ENCODE measurements around the gene RNF213.

The RNF213 gene

GRCh38 chr17:80352991-80353665, 92.5 kb downstream of the RNF213 start:
- H3K4me3 ChIP-seq (ENCODE audit: low read depth, low read length): no peak overlapping the region
- TF ChIP-seq CTCF (IDR thresholded peaks at IDR 0.05; ENCODE audit: low read depth, low read length): no peak
- no peak for TF ChIP-seq MYC (IDR thresholded peaks at IDR 0.05; ENCODE audit: low read depth, low read length)
- no peak for TF ChIP-seq MAX (IDR thresholded peaks at IDR 0.05; ENCODE audit: low read depth, low read length)
- TF ChIP-seq POLR2A (IDR thresholded peaks at IDR 0.05; ENCODE audit: extremely low read depth, insufficient read length): no peak
- DNase-seq (ENCODE audit: low read depth): no peak

- no peak overlapping the region for H3K4me3 ChIP-seq (ENCODE audit: low read depth, low read length)
- TF ChIP-seq CTCF (IDR thresholded peaks at IDR 0.05; ENCODE audit: low read depth, low read length) (no peak), MAX (IDR thresholded peaks at IDR 0.05; ENCODE audit: low read depth, low read length) (no peak), MYC (IDR thresholded peaks at IDR 0.05; ENCODE audit: low read depth, low read length) (no peak), POLR2A (IDR thresholded peaks at IDR 0.05; ENCODE audit: extremely low read depth, insufficient read length) (no peak)
- DNase-seq (ENCODE audit: low read depth): no peak
Observed at GRCh38 chr17:80353718-80354275, 93.1 kb downstream of the RNF213 start.

- TF ChIP-seq POLR2A (IDR thresholded peaks at IDR 0.05; ENCODE audit: extremely low read depth, insufficient read length): no peak
- TF ChIP-seq MAX (IDR thresholded peaks at IDR 0.05; ENCODE audit: low read depth, low read length): no peak
- H3K4me3 ChIP-seq (ENCODE audit: low read depth, low read length): no peak overlapping the region
- no peak for DNase-seq (ENCODE audit: low read depth)
Observed at GRCh38 chr17:80354336-80354735, 93.7 kb downstream of the RNF213 start.

GRCh38 chr17:80356231-80356856, 95.7 kb downstream of the RNF213 start:
- TF ChIP-seq CTCF (IDR thresholded peaks at IDR 0.05; ENCODE audit: low read depth, low read length): no peak
- TF ChIP-seq MYC (IDR thresholded peaks at IDR 0.05; ENCODE audit: low read depth, low read length): no peak
- no peak for TF ChIP-seq MAX (IDR thresholded peaks at IDR 0.05; ENCODE audit: low read depth, low read length)
- no peak for TF ChIP-seq POLR2A (IDR thresholded peaks at IDR 0.05; ENCODE audit: extremely low read depth, insufficient read length)
- DNase-seq (ENCODE audit: low read depth): no peak
- no peak overlapping the region for H3K4me3 ChIP-seq (ENCODE audit: low read depth, low read length)

GRCh38 chr17:80358131-80358530, 97.5 kb downstream of the RNF213 start:
- TF ChIP-seq MYC (IDR thresholded peaks at IDR 0.05; ENCODE audit: low read depth, low read length) (no peak), MAX (IDR thresholded peaks at IDR 0.05; ENCODE audit: low read depth, low read length) (no peak), POLR2A (IDR thresholded peaks at IDR 0.05; ENCODE audit: extremely low read depth, insufficient read length) (no peak), CTCF (IDR thresholded peaks at IDR 0.05; ENCODE audit: low read depth, low read length) (no peak)

GRCh38 chr17:80358861-80359260, 98.2 kb downstream of the RNF213 start:
- TF ChIP-seq MYC (IDR thresholded peaks at IDR 0.05; ENCODE audit: low read depth, low read length) (no peak), POLR2A (IDR thresholded peaks at IDR 0.05; ENCODE audit: extremely low read depth, insufficient read length) (no peak), MAX (IDR thresholded peaks at IDR 0.05; ENCODE audit: low read depth, low read length) (no peak), CTCF (IDR thresholded peaks at IDR 0.05; ENCODE audit: low read depth, low read length) (no peak)
- no peak overlapping the region for H3K4me3 ChIP-seq (ENCODE audit: low read depth, low read length)
- DNase-seq (ENCODE audit: low read depth): no peak

More at GRCh38 chr17:80358131-80358530, 97.5 kb downstream of the RNF213 start:
- DNase-seq (ENCODE audit: low read depth): no peak
- H3K4me3 ChIP-seq (ENCODE audit: low read depth, low read length): no peak overlapping the region

All from NB4 (cell line).